GM12875 (cell line): ENCODE measurements around the gene ZBTB7A.
A peak's percentile ranks its signal among the peaks of the same experiment; 100 is the strongest.

Source experiments
- H3K4me3 ChIP-seq: one replicate; pipeline ENCODE4 v1.5.1; 2011; ENCODE audit warnings: low read depth, low read length, control low read depth
- TF ChIP-seq, protein P1 (sequence below): IDR thresholded peaks from 2 replicates; pipeline ENCODE4 v1.5.1; 2011; ENCODE audit warnings: low read depth, mild to moderate bottlenecking, control low read depth, inconsistent platforms, low read length, moderate library complexity, borderline replicate concordance; ENCODE audit not compliant: insufficient read depth

Gene ZBTB7A

DNA sequence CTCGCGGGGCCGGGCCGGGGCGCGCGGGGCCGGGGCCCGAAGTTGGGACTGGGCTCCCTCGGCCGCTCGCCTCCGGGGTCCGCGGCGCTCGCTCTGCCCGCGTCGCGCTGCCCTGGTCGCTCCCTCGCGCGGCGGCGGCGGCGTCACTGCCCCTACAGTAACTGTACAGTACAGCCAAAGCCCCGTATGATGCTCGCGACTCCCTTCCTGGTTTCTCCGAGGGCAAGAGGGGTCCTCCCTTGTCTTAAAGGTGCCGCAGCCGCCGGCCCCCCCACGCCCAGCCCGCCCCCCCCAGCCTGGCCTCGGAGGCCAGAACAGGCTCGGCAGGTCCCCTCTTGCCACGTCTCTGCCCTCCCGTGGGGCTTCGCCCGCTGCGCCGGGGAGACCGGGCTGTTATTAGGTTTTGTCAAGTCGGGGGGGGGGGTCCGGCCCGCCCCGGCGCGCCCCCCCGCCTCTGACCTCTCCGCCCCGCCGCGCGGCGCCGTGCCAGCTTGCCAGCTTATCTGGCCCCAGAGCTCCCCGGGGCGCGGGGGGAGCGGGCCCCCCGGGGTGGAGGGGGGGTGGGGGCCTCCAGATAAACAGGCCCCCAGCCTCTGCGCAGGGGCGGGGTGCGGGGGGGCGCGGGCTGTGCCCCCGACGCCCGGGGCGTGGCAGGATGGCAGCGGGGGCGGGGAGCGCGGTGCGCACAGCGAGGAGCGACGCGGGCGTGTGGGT, at the start of gene ZBTB7A:
Gene ZBTB7A (minus strand): TSS at position 218 of the 714 bp plus-strand sequence. CDS start 11,667 bp downstream, outside the sequence.
- TF ChIP-seq, protein P1, sequence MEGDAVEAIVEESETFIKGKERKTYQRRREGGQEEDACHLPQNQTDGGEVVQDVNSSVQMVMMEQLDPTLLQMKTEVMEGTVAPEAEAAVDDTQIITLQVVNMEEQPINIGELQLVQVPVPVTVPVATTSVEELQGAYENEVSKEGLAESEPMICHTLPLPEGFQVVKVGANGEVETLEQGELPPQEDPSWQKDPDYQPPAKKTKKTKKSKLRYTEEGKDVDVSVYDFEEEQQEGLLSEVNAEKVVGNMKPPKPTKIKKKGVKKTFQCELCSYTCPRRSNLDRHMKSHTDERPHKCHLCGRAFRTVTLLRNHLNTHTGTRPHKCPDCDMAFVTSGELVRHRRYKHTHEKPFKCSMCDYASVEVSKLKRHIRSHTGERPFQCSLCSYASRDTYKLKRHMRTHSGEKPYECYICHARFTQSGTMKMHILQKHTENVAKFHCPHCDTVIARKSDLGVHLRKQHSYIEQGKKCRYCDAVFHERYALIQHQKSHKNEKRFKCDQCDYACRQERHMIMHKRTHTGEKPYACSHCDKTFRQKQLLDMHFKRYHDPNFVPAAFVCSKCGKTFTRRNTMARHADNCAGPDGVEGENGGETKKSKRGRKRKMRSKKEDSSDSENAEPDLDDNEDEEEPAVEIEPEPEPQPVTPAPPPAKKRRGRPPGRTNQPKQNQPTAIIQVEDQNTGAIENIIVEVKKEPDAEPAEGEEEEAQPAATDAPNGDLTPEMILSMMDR, result no peak
- H3K4me3 ChIP-seq, result peak within 1 kb of the TSS; percentile 66

DNA sequence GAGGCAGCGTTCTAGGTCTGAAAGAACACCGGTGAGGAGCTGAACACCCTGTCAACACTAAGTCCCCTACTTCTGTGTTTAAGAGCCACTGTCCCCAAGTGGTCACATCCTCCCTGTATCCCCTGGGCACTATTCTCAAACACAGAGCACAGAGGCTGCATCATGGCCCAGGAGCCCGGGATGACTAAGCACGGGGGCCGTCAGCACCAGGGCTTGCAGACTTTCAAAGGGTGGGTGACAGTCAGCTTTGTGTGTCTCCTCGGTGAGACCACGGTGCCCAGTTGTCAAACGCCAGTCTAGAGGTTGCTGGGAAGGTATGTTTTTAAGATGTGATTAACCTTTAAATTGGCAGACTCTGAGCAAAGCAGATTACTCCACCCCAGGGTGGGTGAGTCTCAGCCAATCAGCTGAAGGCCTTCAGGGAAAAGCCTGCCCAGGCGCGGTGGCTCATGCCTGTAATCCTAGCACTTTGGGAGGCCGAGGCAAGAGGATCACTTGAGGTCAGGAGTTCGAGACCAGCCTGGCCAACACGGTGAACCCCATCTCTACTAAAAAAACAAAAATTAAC, 49.2 kb upstream of the ZBTB7A start:
- TF ChIP-seq, protein P1, result no peak
- H3K4me3 ChIP-seq, result no peak overlapping the region

DNA sequence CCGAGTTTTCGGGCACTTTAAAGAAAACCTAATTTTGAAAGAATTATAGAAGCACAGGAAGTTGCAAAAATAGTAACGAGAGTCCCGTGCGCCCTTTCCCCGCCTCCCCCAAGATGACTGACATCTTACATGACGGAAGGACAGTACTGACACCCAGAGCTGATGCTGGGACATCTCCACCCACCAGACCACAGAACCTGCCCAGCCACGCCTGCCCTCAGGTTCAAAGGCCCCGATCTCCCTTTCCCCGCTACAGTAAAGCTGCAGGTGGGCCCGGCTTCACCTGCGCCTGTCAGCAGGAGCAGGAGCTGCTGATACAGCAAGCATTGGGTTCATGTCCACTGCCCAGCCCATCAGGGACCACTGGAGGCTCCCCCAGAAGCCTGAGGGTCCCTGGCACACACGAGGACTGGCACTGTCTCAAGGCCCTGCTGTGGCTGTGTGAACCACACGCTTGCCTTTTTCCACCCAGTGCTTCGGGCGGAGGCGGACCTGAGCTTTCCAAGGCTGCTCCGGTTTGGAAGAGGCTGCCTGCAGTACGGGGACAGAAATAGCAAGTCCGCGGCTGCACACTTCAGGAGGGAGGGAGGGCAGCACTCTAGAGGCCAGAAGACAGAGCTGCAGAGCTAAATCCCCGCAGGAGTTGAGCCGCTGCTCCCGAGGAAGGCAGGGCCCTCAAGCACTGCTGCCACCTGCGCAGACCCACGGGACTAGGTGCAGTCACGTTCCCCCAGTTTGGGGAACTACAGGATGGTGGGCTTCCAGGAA, 48.5 kb upstream of the ZBTB7A start:
- TF ChIP-seq, protein P1, result peak; percentile 16; the same call in 1 of the 2 replicates
- peak overlapping the region; percentile 3 for H3K4me3 ChIP-seq

DNA sequence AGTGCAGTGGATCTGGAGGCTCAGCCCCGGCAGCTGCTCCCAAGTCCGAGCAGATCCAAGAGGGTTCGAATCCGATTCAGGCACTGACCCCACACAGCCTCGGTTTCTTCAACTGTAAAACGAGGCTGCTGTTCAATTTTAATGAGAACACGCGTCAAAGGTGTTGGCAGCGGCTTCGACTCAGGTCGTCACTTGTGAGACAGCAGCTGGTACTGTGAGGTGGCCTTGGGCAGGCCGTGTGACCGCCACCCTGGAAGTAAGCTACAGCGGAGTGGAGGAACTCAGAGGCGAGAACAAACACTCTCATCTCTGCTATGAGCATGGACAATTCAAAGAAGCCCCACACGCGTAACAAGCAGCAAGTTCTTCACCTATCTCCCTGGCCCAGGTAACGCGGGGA, 47.5 kb upstream of the ZBTB7A start:
- no peak overlapping the region for H3K4me3 ChIP-seq

DNA sequence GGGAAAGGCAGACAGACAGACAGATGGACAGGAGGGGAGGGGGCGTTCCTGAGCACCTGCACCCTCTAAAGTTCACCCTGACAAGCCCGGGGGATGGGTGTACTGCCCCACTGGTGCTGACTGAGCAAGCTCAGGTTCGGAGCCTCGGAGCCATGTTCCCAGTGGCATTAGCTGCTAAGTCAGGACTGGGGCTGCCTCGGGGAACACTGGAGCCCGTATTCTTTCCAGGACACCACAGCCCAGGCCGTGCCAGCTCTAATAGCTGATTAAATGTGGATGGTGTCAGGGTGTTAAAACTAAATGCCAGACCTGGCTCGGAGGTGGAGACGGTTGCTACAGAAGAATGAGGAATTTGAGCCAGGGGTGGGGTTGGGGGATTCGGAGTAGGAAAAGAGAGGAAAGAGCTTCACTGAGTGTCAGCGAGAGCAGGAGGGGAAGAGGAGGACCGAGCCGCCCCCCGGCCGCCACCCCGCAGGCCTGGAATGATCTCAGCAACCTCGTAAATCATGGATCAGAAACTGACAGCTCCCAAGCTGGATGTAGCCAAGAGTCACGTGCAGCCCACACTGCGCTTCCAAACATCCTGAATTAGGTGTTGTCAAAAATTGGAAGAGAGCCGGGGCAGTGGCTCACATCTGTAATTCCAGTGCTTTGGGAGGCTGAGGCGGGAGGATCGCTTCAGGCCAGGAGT, 46.8 kb upstream of the ZBTB7A start:
- TF ChIP-seq, protein P1, result no peak
- no peak overlapping the region for H3K4me3 ChIP-seq

More for the DNA sequence above, 47.5 kb upstream of the ZBTB7A start:
- TF ChIP-seq, protein P1, result no peak

DNA sequence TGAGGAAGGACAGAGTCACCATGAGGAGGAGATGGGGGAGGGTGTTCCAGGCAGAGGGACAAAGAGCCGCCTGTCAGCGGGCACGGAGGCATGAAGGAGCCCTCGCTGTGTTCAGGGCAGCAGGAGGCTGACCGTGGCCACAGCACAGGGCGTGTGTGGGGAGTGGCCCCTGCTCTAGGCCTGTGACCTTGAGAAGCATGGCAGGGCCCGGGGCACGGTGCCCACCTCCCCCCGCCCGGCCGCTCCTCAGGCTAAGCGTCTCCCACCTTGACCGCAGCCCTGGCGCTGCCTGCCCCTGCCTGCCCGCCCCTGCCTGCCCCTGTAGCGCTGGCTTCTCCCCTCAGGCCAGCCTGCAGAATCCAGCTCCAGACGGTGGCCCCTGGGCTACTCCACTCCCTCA, 45.7 kb upstream of the ZBTB7A start:
- TF ChIP-seq, protein P1, result no peak
- H3K4me3 ChIP-seq, result no peak overlapping the region

DNA sequence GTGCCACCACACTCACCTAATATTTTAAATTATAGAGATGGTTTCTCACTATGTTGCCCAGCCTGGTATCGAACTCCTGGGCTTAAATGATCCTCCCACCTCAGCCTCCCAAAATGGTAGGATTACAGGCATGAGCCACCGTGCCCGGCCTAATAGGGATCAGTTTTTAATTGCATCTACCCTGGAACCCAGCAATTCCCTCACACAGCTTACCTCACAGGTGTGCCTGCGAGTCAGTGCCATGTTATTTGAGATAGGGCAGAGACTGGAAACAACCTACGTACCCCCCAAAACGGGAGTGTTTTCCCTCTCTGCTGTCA, 42.9 kb upstream of the ZBTB7A start:
- no peak overlapping the region for H3K4me3 ChIP-seq
- TF ChIP-seq, protein P1, result no peak
